ENCODE measurements around the gene TRAIP.

Gene TRAIP

GRCh38 chr3:49803465-49804140 is 52.8 kb downstream of the TRAIP start:
- TF ChIP-seq CTCF (conservative IDR thresholded peaks at IDR 0.05) (no peak), ZFX (IDR thresholded peaks at IDR 0.05) (no peak)
- no peak overlapping the region for H3K27ac ChIP-seq

- TF ChIP-seq CTCF (conservative IDR thresholded peaks at IDR 0.05): peak; percentile 90
- TF ChIP-seq ZFX (IDR thresholded peaks at IDR 0.05): no peak
- no peak within 1 kb of the TSS for H3K27ac ChIP-seq
Measured at GRCh38 chr3:49802719-49803464, 53.5 kb downstream of the TRAIP start, which contains the start of gene INKA1. Gene INKA1 (plus strand): TSS chr3:49803261. CDS start chr3:49803393, 132 bp downstream.

GRCh38 chr3:49801160-49801559 is 55.2 kb downstream of the TRAIP start:
- H3K27ac ChIP-seq: no peak overlapping the region
- TF ChIP-seq ZFX (IDR thresholded peaks at IDR 0.05) (no peak), CTCF (conservative IDR thresholded peaks at IDR 0.05) (no peak)

- no peak for TF ChIP-seq ZFX (IDR thresholded peaks at IDR 0.05)
- no peak for TF ChIP-seq CTCF (conservative IDR thresholded peaks at IDR 0.05)
- H3K27ac ChIP-seq: no peak within 1 kb of the TSS
Measured at GRCh38 chr3:49799761-49800160, 56.6 kb downstream of the TRAIP start, which contains the start of gene CDHR4. Gene CDHR4 (minus strand): TSS chr3:49799873. CDS start chr3:49799812, 61 bp downstream.

GRCh38 chr3:49799105-49799504 is 57.3 kb downstream of the TRAIP start:
- H3K27ac ChIP-seq: no peak overlapping the region
- TF ChIP-seq CTCF (conservative IDR thresholded peaks at IDR 0.05): no peak
- no peak for TF ChIP-seq ZFX (IDR thresholded peaks at IDR 0.05)

GRCh38 chr3:49794926-49795905 is 61.1 kb downstream of the TRAIP start:
- H3K27ac ChIP-seq: no peak overlapping the region
- TF ChIP-seq ZFX (IDR thresholded peaks at IDR 0.05) (no peak), CTCF (conservative IDR thresholded peaks at IDR 0.05) (no peak)
